RWPE2 (cell line): Measurements from ENCODE around the gene HOPX.
A peak's percentile ranks its signal among the peaks of the same experiment; 100 is the strongest.

Source experiments
- ATAC-seq: fragments of 200-7000 bp; cut with Tn5 transposase; 3 replicates; pipeline ENCODE4 v1.9.1; 2021; ENCODE audit warnings: low read depth
- DNase-seq: peaks from one replicate; pipeline ENCODE4 v3.0.0-alpha.2; 2020; ENCODE audit warnings: low spot score
- H3K27ac ChIP-seq: fragments of 450-650 bp; 2 replicates; pipeline ENCODE4 v1.5.1; 2017; ENCODE audit warnings: mild to moderate bottlenecking; ENCODE audit not compliant: poor library complexity, severe bottlenecking
- H3K27me3 ChIP-seq: fragments of 250-450 bp; sonication (Bioruptor Pico); 2 replicates; pipeline ENCODE4 v1.5.1; 2021; ENCODE audit warnings: mild to moderate bottlenecking, moderate library complexity; ENCODE audit not compliant: insufficient read depth, poor library complexity, severe bottlenecking
- H3K36me3 ChIP-seq: fragments of 250-450 bp; sonication (Bioruptor Pico); 2 replicates; pipeline ENCODE4 v1.5.1; 2020; ENCODE audit warnings: low read depth, mild to moderate bottlenecking, moderate library complexity
- H3K4me1 ChIP-seq: fragments of 250-450 bp; sonication (Bioruptor Pico); 2 replicates; pipeline ENCODE4 v1.5.1; 2021; ENCODE audit warnings: mild to moderate bottlenecking, moderate library complexity; ENCODE audit not compliant: insufficient read depth, poor library complexity, severe bottlenecking
- H3K4me3 ChIP-seq: fragments of 250-450 bp; sonication (Bioruptor Pico); 2 replicates; pipeline ENCODE4 v1.5.1; 2021; ENCODE audit warnings: mild to moderate bottlenecking, moderate library complexity; ENCODE audit not compliant: severe bottlenecking
- H3K9me3 ChIP-seq: fragments of 250-450 bp; sonication (Bioruptor Pico); 2 replicates; pipeline ENCODE4 v1.5.1; 2021; ENCODE audit warnings: mild to moderate bottlenecking, moderate library complexity; ENCODE audit not compliant: severe bottlenecking
- TF ChIP-seq, protein P1 (sequence below): fragments of 450-650 bp; IDR thresholded peaks from one replicate; pipeline ENCODE4 v1.5.1; 2017; ENCODE audit warnings: mild to moderate bottlenecking, moderate library complexity; ENCODE audit not compliant: poor library complexity, severe bottlenecking

Gene HOPX

DNA sequence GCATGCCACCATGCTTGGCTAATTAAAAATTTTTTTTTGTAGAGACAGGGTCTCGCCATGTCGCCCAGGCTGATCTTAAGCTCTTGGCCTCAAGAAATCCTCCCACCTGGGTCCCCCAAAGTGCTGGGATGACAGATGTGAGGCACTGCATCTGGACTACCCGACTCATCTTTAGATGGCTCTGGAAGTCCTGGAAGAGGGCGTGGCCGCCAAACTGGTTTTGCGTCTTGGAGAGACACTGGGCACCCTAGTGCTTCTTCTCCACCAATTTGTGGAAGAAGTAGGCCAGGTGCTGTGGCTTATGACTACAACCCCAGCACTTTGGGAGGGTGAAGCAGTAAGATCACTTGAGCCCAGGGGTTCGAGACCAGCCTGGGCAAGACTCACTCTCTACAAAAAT lies 47.6 kb downstream of the HOPX start:
- TF ChIP-seq, protein P1, sequence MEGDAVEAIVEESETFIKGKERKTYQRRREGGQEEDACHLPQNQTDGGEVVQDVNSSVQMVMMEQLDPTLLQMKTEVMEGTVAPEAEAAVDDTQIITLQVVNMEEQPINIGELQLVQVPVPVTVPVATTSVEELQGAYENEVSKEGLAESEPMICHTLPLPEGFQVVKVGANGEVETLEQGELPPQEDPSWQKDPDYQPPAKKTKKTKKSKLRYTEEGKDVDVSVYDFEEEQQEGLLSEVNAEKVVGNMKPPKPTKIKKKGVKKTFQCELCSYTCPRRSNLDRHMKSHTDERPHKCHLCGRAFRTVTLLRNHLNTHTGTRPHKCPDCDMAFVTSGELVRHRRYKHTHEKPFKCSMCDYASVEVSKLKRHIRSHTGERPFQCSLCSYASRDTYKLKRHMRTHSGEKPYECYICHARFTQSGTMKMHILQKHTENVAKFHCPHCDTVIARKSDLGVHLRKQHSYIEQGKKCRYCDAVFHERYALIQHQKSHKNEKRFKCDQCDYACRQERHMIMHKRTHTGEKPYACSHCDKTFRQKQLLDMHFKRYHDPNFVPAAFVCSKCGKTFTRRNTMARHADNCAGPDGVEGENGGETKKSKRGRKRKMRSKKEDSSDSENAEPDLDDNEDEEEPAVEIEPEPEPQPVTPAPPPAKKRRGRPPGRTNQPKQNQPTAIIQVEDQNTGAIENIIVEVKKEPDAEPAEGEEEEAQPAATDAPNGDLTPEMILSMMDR = no peak
- H3K27ac ChIP-seq = no peak overlapping the region
- H3K4me3 ChIP-seq = no peak overlapping the region
- H3K27me3 ChIP-seq = no peaks in the 10 kb centered on the region
- ATAC-seq (no peak), DNase-seq (no peak)
- no peaks in the 10 kb centered on the region for H3K36me3 ChIP-seq
- H3K4me1 ChIP-seq = peaks cover 28% of the 10 kb centered on the region
- no peaks in the 10 kb centered on the region for H3K9me3 ChIP-seq

DNA sequence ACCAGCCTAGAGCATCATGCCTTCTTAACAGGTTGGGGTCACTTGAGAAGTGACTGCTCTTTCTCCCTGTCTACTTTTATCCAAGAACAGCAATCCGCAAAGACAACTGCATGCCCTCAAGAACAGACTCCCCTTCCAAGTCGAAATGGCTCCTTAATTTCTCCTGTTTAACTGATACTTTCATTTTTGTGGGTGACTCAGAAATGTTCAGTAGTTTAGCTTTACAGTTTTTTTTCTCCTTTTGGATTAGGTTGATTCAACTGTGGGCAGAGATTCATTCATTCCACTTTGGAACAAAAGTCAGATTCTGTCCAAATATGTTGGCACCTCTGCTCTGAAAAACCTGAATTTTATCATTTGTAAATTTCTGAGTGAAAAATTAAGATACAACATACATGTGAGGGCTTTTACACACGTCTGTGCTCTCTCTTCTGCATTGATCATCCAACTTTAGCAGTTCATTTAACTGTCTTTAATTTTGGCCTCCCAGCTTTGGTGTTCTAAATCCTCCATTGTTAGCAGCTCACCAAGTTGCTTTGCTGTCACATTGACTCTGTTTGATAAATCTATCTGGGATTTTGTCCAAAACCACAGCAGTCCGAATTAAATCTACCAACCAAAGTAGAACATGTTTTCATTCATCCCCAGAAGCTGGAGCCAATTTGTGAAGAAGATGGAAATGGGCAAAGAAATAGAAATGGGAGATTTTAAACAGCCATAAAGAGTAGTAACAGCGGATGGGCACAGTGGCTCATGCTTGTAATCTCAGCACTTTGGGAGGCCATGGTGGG lies 50.0 kb downstream of the HOPX start:
- Histone ChIP-seq H3K9me3 (no peaks in the 10 kb centered on the region), H3K4me1 (peaks cover 15% of the 10 kb centered on the region), H3K27ac (no peak overlapping the region), H3K4me3 (no peak overlapping the region), H3K36me3 (no peaks in the 10 kb centered on the region), H3K27me3 (no peaks in the 10 kb centered on the region)
- ATAC-seq = no peak
- DNase-seq = no peak
- TF ChIP-seq, protein P1 = no peak

DNA sequence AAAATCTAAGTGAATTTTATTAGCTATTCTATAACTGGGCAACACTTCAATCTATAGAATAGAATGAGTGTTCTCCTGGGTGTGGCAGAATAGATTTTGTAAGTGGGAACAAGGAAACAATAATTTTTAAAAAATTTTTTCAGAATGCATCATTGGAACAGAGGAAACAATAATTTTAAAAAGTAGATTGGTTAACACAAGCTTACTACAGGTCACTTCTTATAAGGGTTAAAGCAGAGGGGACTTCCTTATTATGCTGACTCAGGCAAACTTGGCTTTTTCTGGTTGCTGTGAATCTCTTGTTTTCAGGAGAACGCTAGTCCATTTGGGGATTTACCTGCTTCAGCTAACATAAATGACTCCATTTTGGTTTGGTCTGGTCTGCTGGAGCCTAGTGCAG lies 52.5 kb downstream of the HOPX start:
- no peak overlapping the region for H3K4me3 ChIP-seq
- ATAC-seq = peak; percentile 29; the same call in 1 of the 3 replicates
- H3K27ac ChIP-seq = peak overlapping the region; percentile 11
- H3K36me3 ChIP-seq = no peaks in the 10 kb centered on the region
- peaks cover 15% of the 10 kb centered on the region for H3K4me1 ChIP-seq
- DNase-seq = no peak
- H3K9me3 ChIP-seq = no peaks in the 10 kb centered on the region
- no peaks in the 10 kb centered on the region for H3K27me3 ChIP-seq
- TF ChIP-seq, protein P1 = no peak

DNA sequence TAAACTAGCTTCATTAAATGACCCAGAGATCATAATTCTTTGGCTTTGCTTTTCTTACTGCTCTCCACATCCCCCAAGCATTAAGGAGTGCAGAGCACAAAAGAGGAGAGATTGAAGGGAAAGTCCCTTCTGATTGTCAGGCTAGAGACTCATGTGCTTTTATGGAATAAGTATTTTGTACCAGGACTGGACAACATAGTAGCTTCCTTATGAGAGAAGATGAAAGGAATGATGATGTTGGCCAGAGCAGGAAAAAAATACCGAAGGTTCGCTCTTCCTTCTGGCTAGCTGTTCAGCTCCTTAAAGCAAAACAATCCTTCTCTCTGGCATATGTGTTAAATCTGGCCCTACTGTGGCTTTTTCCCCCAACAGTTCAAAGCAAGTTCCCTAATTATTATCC lies 53.1 kb downstream of the HOPX start:
- no peaks in the 10 kb centered on the region for H3K9me3 ChIP-seq
- peak overlapping the region; percentile 11 for H3K27ac ChIP-seq
- no peak for DNase-seq

More for the DNA sequence above, 53.1 kb downstream of the HOPX start:
- peaks cover 20% of the 10 kb centered on the region for H3K4me1 ChIP-seq
- H3K4me3 ChIP-seq = no peak overlapping the region
- TF ChIP-seq, protein P1 = no peak
- H3K36me3 ChIP-seq = no peaks in the 10 kb centered on the region
- no peaks in the 10 kb centered on the region for H3K27me3 ChIP-seq
- no peak for ATAC-seq
